Thyroid gland (tissue), 4 donors: ENCODE results near the gene VIT. TPM values are rescaled to one million over a fixed set of nuclear protein-coding genes. Genes with fewer than 3 reads are reported as not detected.
A peak's percentile ranks its signal among the peaks of the same experiment; 100 is the strongest.

Source experiments
- DNase-seq, 2 donors: peaks; one replicate each; pipeline ENCODE4 v3.0.0-alpha.2; 2019
- H3K27ac ChIP-seq, 3 donors: fragments of 200-600 bp; sonication (generic); 1 replicate in 2 of 3; 2 replicates in 1 of 3; pipeline ENCODE4 v1.5.1; 2016 to 2019; ENCODE audit warnings: mild to moderate bottlenecking in 1 of 3, moderate library complexity in 1 of 3
- H3K27me3 ChIP-seq: fragments of 200-600 bp; sonication (generic); one replicate; pipeline ENCODE4 v1.5.1; 2019
- H3K36me3 ChIP-seq, 2 donors: fragments of 200-600 bp; sonication (generic); one replicate each; pipeline ENCODE4 v1.5.1; 2016 to 2019
- H3K4me1 ChIP-seq, 2 donors: fragments of 200-600 bp; sonication (generic); one replicate each; pipeline ENCODE4 v1.5.1; 2017 to 2019
- H3K4me3 ChIP-seq, 3 donors: fragments of 200-600 bp; sonication (generic); replicated peaks in 1 of 3; 1 replicate in 2 of 3; 2 replicates in 1 of 3; pipeline ENCODE4 v1.5.1; 2016; ENCODE audit warnings: mild to moderate bottlenecking in 1 of 3
- H3K9me3 ChIP-seq: fragments of 200-600 bp; sonication (generic); one replicate; pipeline ENCODE4 v1.5.1; 2017
- CTCF ChIP-seq, 6 experiments: fragments of 200-600 bp in 3 of 6; fragments of 450-650 bp in 3 of 6; sonication (generic) in 3 of 6; IDR thresholded peaks; one replicate each; pipeline ENCODE4 v1.5.1; 2016 to 2019; ENCODE audit warnings: antibody characterized with exemption in 6 of 6, mild to moderate bottlenecking in 2 of 6, inconsistent platforms in 1 of 6, moderate library complexity in 1 of 6
- POLR2A ChIP-seq, 2 donors: fragments of 450-650 bp; IDR thresholded peaks; one replicate each; pipeline ENCODE4 v1.6.1; 2017; ENCODE audit warnings: antibody characterized with exemption in 2 of 2, mild to moderate bottlenecking in 2 of 2, moderate library complexity in 1 of 2
- whole genome bisulfite sequencing, 2 donors: methylation state at CpG; one replicate each; pipeline ENCODE4 v1.1.5; 2017; 5-methylcytosine and 5-hydroxymethylcytosine counted together
- intact Hi-C: fragments of 100-400 bp; cut with DNase I; formaldehyde crosslinking; loops from one replicate; pipeline ENCODE4 v1.15.1; 2023
- total RNA-seq, 4 donors: library from RNA; depleted of rRNA; stranded (reverse); fragments of >200 nt; gene quantifications; one replicate each; pipeline ENCODE4 v1.2.3, GENCODE V29; 2016

VIT gene
- total RNA-seq, 4 donors from 2014 or later, result 9.4 to 24.7 (median 20.6) TPM

GRCh38 chr2:36780231-36780839 is 83.8 kb downstream of the VIT start:
- no peaks in the 10 kb centered on the region for H3K36me3 ChIP-seq
- TF ChIP-seq POLR2A (IDR thresholded peaks at IDR 0.05), result no peak
- TF ChIP-seq CTCF (IDR thresholded peaks at IDR 0.05), result peak; percentile 53 to 82 (median 74)
- intact Hi-C loops, result no loop called here
- no peaks in the 10 kb centered on the region for H3K27me3 ChIP-seq
- no peak for DNase-seq
- H3K4me1 ChIP-seq, result no peaks in the 10 kb centered on the region
- no peak overlapping the region for H3K4me3 ChIP-seq
- no peaks in the 10 kb centered on the region for H3K9me3 ChIP-seq
- WGBS, 2 donors, result 6 to 12% methylated on average over 4 of the region's 4 CpGs
- H3K27ac ChIP-seq, result no peak overlapping the region

- intact Hi-C loops, result no loop called here
- no peak overlapping the region for H3K27ac ChIP-seq
- 46 to 61% methylated on average over 19 of the region's 19 CpGs for WGBS, 2 donors
Observed at GRCh38 chr2:36781907-36782720, 85.6 kb downstream of the VIT start.

GRCh38 chr2:36783246-36783645 is 86.7 kb downstream of the VIT start:
- H3K36me3 ChIP-seq, result no peaks in the 10 kb centered on the region
- H3K9me3 ChIP-seq, result no peaks in the 10 kb centered on the region
- H3K27ac ChIP-seq, result no peak overlapping the region
- no peaks in the 10 kb centered on the region for H3K27me3 ChIP-seq
- intact Hi-C loops, result no loop called here
- DNase-seq, result no peak
- H3K4me1 ChIP-seq, result no peaks in the 10 kb centered on the region
- no peak overlapping the region for H3K4me3 ChIP-seq
- no peak for TF ChIP-seq POLR2A (IDR thresholded peaks at IDR 0.05)
- 26 to 45% methylated on average over 2 of the region's 2 CpGs for whole genome bisulfite sequencing, 2 donors

More at GRCh38 chr2:36781907-36782720, 85.6 kb downstream of the VIT start:
- no peaks in the 10 kb centered on the region for H3K9me3 ChIP-seq
- TF ChIP-seq CTCF (IDR thresholded peaks at IDR 0.05) (no peak), POLR2A (IDR thresholded peaks at IDR 0.05) (no peak)
- no peaks in the 10 kb centered on the region for H3K4me1 ChIP-seq
- no peak overlapping the region for H3K4me3 ChIP-seq
- no peak for DNase-seq
- H3K27me3 ChIP-seq, result no peaks in the 10 kb centered on the region
- no peaks in the 10 kb centered on the region for H3K36me3 ChIP-seq

- TF ChIP-seq POLR2A (IDR thresholded peaks at IDR 0.05) (no peak), CTCF (IDR thresholded peaks at IDR 0.05) (peak; percentile 70 to 98 (median 87))
- DNase-seq, result peak; percentile 34 to 51
Observed at GRCh38 chr2:36785179-36785795, 88.8 kb downstream of the VIT start.

GRCh38 chr2:36789181-36789804 is 92.8 kb downstream of the VIT start:
- no peak overlapping the region for H3K27ac ChIP-seq
- no peaks in the 10 kb centered on the region for H3K4me1 ChIP-seq
- H3K4me3 ChIP-seq, result no peak overlapping the region
- no peak for TF ChIP-seq CTCF (IDR thresholded peaks at IDR 0.05)
- no peak for TF ChIP-seq POLR2A (IDR thresholded peaks at IDR 0.05)
- DNase-seq, result no peak
- no peaks in the 10 kb centered on the region for H3K36me3 ChIP-seq
- no peaks in the 10 kb centered on the region for H3K27me3 ChIP-seq
- 79 to 81% methylated on average over 11 of the region's 11 CpGs for WGBS, 2 donors
- no peaks in the 10 kb centered on the region for H3K9me3 ChIP-seq
- intact Hi-C loops, result no loop called here

More at GRCh38 chr2:36785179-36785795, 88.8 kb downstream of the VIT start:
- intact Hi-C loops, result no loop called here
- Histone ChIP-seq H3K36me3 (no peaks in the 10 kb centered on the region), H3K27ac (no peak overlapping the region), H3K9me3 (no peaks in the 10 kb centered on the region), H3K4me1 (no peaks in the 10 kb centered on the region), H3K4me3 (no peak overlapping the region), H3K27me3 (no peaks in the 10 kb centered on the region)
- 33 to 34% methylated on average over 5 of the region's 5 CpGs for WGBS, 2 donors
